ENCODE data around the gene ERCC6.

DNA sequence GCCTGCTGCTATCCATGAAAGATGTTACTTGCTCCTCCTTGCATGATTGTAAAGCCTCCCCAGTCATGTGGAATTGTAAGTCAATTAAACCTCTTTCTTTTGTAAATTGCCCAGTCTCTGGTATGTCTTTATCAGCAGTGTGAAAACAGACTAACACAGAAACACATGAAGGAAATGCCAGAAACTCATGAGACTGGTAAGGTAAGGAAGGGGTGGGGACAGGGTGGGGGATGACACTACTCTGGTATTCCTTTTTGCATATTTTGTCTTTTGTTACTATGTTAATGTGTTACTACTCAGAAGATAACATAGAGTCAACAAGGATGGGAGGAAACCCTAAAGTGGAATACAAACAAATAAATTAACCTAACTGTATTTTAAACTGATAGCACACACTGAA, 73.2 kb downstream of the ERCC6 start:
- TF ChIP-seq, protein P1, sequence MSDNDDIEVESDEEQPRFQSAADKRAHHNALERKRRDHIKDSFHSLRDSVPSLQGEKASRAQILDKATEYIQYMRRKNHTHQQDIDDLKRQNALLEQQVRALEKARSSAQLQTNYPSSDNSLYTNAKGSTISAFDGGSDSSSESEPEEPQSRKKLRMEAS (IDR thresholded peaks at IDR 0.05; ENCODE audit: low read depth, low read length), result no peak
- TF ChIP-seq, protein P2, sequence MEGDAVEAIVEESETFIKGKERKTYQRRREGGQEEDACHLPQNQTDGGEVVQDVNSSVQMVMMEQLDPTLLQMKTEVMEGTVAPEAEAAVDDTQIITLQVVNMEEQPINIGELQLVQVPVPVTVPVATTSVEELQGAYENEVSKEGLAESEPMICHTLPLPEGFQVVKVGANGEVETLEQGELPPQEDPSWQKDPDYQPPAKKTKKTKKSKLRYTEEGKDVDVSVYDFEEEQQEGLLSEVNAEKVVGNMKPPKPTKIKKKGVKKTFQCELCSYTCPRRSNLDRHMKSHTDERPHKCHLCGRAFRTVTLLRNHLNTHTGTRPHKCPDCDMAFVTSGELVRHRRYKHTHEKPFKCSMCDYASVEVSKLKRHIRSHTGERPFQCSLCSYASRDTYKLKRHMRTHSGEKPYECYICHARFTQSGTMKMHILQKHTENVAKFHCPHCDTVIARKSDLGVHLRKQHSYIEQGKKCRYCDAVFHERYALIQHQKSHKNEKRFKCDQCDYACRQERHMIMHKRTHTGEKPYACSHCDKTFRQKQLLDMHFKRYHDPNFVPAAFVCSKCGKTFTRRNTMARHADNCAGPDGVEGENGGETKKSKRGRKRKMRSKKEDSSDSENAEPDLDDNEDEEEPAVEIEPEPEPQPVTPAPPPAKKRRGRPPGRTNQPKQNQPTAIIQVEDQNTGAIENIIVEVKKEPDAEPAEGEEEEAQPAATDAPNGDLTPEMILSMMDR (IDR thresholded peaks at IDR 0.05; ENCODE audit: low read depth, low read length), result no peak
